H1 (cell line): Measurements from ENCODE around the gene PPP2R3B. TPM values are rescaled to one million over a fixed set of nuclear protein-coding genes. Genes with fewer than 3 reads are reported as not detected.

Source experiments
- NRF1 ChIP-seq: IDR thresholded peaks from 2 replicates; pipeline ENCODE4 v1.6.1; 2011; ENCODE audit warnings: mild to moderate bottlenecking, low read depth, low read length, improper control_type of control experiment
- polyA plus RNA-seq, 7 experiments: library from polyadenylated mRNA; depleted of rRNA in 3 of 7; stranded (reverse) in 5 of 7; unstranded in 2 of 7; fragments of >200 nt in 5 of 7; fragments of 200-250 nt in 2 of 7; gene quantifications; 1 replicate in 5 of 7; 2 replicates in 1 of 7; 4 replicates in 1 of 7; pipeline versions ENCODE4 v1.2.1 to v1.2.3, GENCODE V29; 2011 to 2013; ENCODE audit warnings: missing spikeins in 2 of 7, mixed read lengths in 2 of 7
- total RNA-seq: library from RNA; stranded (reverse); fragmentation: NEBNext Ultra II Directional; extraction: Animal tissue kit (Norgen Biotek cat#: 25700); gene quantifications from 2 replicates; pipeline ENCODE4 v1.2.1, GENCODE V29; 2021

PPP2R3B gene
- total and polyA plus RNA-seq, 2 of the 8 experiments (the other 6 are each of a cell fraction or from before 2014, with no cell fraction given): 47.6 to 86.7 TPM

GRCh38 chrX:367349-367748 lies 19.4 kb downstream of the PPP2R3B start (continued):
- no peak for TF ChIP-seq NRF1
